Neutrophil (primary cell): ENCODE results near the gene CMTM4.

Experiments
- H3K27ac ChIP-seq: fragments of 200-600 bp; sonication (generic); 2 replicates; pipeline ENCODE4 v1.5.1; 2016; ENCODE audit warnings: mild to moderate bottlenecking, moderate library complexity
- H3K27me3 ChIP-seq: fragments of 200-600 bp; sonication (generic); 2 replicates; pipeline ENCODE4 v1.6.0; 2016; ENCODE audit warnings: mild to moderate bottlenecking
- H3K36me3 ChIP-seq: fragments of 200-600 bp; sonication (generic); 2 replicates; pipeline ENCODE4 v1.5.1; 2017
- H3K4me1 ChIP-seq, 2 experiments: fragments of 200-600 bp in 1 of 2; sonication (generic) in 1 of 2; 1 replicate in 1 of 2; 2 replicates in 1 of 2; pipeline versions ENCODE4 v1.5.1 to v1.6.1; 2013 to 2016; ENCODE audit warnings: low read depth in 1 of 2, low read length in 1 of 2, mild to moderate bottlenecking in 1 of 2, moderate library complexity in 1 of 2; ENCODE audit not compliant: control insufficient read depth in 1 of 2, insufficient read depth in 1 of 2
- H3K4me3 ChIP-seq, 2 experiments: fragments of 200-600 bp in 1 of 2; sonication (generic) in 1 of 2; 1 replicate in 1 of 2; 2 replicates in 1 of 2; pipeline ENCODE4 v1.5.1; 2013 to 2016; ENCODE audit warnings: low read depth in 1 of 2, low read length in 1 of 2, mild to moderate bottlenecking in 1 of 2, moderate library complexity in 1 of 2
- H3K9me3 ChIP-seq: fragments of 200-600 bp; sonication (generic); 2 replicates; pipeline ENCODE4 v1.5.1; 2016
- TF ChIP-seq, protein P1 (sequence below): fragments of 200-600 bp; sonication (generic); IDR thresholded peaks from 2 replicates; pipeline ENCODE4 v1.5.1; 2016; ENCODE audit warnings: antibody characterized with exemption

The CMTM4 gene

DNA sequence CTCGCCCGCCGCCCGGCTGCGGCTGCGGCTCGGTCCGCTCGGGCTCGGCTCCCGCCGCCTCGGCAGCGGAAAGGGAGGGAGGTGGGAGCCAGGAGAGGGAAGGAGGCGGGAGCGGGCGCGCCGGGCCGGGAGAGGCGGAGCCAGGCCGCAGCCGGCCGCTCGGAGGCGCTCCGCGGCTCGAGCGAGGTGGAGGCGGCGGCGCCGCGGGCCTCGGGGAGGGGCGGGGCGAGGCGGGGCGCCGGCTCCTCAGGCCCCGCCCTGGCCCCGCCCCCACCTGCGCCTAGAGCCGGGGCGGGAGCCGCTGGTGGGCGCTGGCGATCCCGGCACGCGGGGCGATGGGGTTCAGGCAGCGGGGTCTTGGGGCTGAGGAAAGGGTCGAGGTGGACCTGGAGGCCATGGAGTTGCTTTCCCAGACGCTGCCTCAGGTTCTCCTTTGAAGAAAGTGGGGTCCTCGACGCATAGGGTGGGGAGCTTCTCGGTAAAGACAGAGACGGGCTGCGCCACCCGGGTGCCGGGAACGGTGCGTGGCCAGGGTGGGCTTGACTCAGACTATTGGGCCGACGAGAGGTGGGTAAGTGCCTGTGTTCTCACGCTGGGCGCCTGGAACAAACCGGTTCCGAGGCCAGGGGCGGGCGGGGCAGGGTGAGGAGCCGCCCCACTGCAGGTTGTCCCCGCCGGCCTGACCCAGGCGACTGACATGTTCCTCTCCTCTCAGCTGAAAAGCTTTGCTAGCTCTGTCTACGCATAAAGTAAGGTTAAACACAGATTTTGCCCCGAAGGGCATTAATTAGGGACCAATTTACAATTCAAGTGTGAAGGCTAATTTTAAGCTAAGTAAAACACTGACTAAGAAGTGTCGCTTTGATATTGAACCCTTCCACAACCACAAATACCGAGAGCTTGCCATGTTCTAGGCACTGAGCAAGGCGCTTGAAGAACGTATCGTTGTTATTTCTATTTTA lies at the start of gene CMTM4:
TSS of gene CMTM4 (minus strand) at position 75 of the 962 bp plus-strand sequence. CDS start 218 bp downstream, outside the sequence.
- Histone ChIP-seq H3K9me3 (no peaks in the 10 kb centered on the region), H3K27me3 (no peaks in the 10 kb centered on the region), H3K27ac (peak within 1 kb of the TSS; percentile 63), H3K4me1 (peaks cover 50 to 52% of the 10 kb centered on the region in 2 experiments), H3K4me3 (peak within 1 kb of the TSS; percentile 75 to 81), H3K36me3 (no peaks in the 10 kb centered on the region)
- TF ChIP-seq, protein P1, sequence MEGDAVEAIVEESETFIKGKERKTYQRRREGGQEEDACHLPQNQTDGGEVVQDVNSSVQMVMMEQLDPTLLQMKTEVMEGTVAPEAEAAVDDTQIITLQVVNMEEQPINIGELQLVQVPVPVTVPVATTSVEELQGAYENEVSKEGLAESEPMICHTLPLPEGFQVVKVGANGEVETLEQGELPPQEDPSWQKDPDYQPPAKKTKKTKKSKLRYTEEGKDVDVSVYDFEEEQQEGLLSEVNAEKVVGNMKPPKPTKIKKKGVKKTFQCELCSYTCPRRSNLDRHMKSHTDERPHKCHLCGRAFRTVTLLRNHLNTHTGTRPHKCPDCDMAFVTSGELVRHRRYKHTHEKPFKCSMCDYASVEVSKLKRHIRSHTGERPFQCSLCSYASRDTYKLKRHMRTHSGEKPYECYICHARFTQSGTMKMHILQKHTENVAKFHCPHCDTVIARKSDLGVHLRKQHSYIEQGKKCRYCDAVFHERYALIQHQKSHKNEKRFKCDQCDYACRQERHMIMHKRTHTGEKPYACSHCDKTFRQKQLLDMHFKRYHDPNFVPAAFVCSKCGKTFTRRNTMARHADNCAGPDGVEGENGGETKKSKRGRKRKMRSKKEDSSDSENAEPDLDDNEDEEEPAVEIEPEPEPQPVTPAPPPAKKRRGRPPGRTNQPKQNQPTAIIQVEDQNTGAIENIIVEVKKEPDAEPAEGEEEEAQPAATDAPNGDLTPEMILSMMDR = peak; percentile 50

DNA sequence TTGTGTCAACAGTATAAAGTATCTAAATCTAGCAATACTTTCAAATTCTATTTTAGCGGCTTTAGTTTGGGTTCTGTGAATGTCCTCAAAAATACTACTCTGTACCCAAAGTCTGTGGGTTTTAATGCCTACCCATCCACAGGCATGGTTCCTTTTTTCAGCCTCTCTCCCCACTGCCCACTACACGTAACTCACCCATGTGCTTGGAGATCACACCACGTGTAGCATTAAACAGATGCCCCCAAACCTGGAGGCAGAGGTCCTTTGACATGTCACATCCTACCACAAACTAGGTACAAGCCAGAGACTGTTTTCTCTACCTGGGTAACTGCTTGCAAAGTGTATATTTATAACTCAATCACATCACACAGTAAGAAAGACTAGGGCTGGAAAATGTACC lies 49.5 kb upstream of the CMTM4 start:
- Histone ChIP-seq H3K36me3 (peaks cover 55% of the 10 kb centered on the region), H3K9me3 (no peaks in the 10 kb centered on the region), H3K27ac (peak overlapping the region; percentile 72), H3K27me3 (no peaks in the 10 kb centered on the region), H3K4me1 (peaks cover 62 to 64% of the 10 kb centered on the region in 2 experiments), H3K4me3 (no peak overlapping the region)
- TF ChIP-seq, protein P1 = no peak

- no peaks in the 10 kb centered on the region for H3K9me3 ChIP-seq
- H3K36me3 ChIP-seq = peaks cover 61% of the 10 kb centered on the region
- no peak overlapping the region for H3K4me3 ChIP-seq
- H3K27me3 ChIP-seq = no peaks in the 10 kb centered on the region
- peaks cover 55 to 59% of the 10 kb centered on the region in 2 experiments for H3K4me1 ChIP-seq
- H3K27ac ChIP-seq = peak overlapping the region; percentile 76
- TF ChIP-seq, protein P1 = no peak
Measured at GRCh38 chr16:66741950-66742808, 45.6 kb upstream of the CMTM4 start.

DNA sequence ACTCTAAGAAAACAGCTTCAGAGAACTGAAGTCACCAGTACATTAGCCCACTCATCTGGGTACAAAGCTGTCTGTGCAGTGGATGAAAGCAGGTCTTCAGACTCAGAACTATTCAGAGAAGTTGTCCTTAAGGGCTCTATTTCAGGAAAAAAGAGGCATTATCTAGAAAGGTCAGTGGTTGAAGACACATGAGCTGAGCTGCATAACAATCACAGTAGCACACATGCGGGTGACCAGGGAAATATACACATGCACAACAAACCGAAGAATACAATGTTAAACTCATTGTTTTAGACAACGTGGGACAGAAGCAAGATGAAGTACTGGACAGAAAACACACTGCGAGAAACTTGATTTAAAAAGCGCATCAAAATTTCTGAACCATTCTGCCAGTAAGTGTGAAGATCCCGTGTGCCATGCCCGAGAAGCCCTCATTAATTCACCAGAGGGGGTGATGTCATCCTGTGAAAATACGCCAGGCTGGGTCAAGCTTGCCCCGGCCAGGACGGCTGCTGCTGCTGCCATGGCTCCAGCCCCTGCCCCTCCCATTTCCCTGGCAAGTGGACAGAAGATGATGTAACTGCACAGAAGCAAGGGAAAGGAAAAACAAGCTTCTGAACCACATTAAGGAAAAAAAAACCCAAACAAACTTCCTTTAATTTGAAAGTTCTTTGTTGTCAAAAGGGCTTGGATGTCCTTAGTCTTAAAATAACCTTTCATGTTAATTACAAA lies 44.8 kb upstream of the CMTM4 start:
- H3K36me3 ChIP-seq = peaks cover 68% of the 10 kb centered on the region
- no peaks in the 10 kb centered on the region for H3K27me3 ChIP-seq
- no peaks in the 10 kb centered on the region for H3K9me3 ChIP-seq
- peak overlapping the region; percentile 76 for H3K27ac ChIP-seq
- peaks cover 47 to 50% of the 10 kb centered on the region in 2 experiments for H3K4me1 ChIP-seq
- H3K4me3 ChIP-seq = no peak overlapping the region
- TF ChIP-seq, protein P1 = no peak

- H3K27me3 ChIP-seq = no peaks in the 10 kb centered on the region
- peak overlapping the region; percentile 76 for H3K27ac ChIP-seq
- TF ChIP-seq, protein P1 = no peak
- peaks cover 39 to 42% of the 10 kb centered on the region in 2 experiments for H3K4me1 ChIP-seq
- no peaks in the 10 kb centered on the region for H3K9me3 ChIP-seq
- H3K36me3 ChIP-seq = peaks cover 76% of the 10 kb centered on the region
- H3K4me3 ChIP-seq = no peak overlapping the region
Measured at GRCh38 chr16:66740533-66740932, 44.0 kb upstream of the CMTM4 start.
